GM19193 (cell line): ENCODE results near the gene ATIC.

Experiments used
- POLR2A ChIP-seq: IDR thresholded peaks from 4 replicates; pipeline ENCODE4 v1.6.1; 2011; ENCODE audit not compliant: insufficient read depth, insufficient read length; ENCODE audit errors: extremely low read depth

ATIC gene

GRCh38 chr2:215311625-215312396, at the start of gene ATIC:
Gene ATIC (plus strand): TSS chr2:215312059. CDS start chr2:215312143, 84 bp downstream.
- TF ChIP-seq POLR2A, result peak; percentile 93

DNA sequence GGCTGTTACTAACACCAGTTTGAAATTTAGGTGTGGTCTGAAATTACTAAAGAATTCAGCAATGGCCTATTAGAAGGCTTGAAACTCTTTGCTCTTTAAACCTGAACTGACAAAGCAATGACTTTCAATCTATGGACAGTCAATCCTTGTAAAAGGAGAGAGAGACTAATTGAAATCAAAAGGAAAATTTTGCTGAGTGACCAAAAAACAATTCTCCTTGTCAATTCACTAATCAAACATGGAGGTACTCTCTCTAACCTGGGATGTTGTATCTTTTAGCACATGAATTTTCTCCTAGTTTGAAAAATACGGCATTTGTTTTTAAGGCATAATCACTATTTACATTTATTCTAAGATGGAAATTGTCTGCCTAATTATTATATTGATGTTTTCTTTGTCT, 49.6 kb upstream of the ATIC start:
- no peak for TF ChIP-seq POLR2A

GRCh38 chr2:215262741-215263362, 49.0 kb upstream of the ATIC start:
- no peak for TF ChIP-seq POLR2A

GRCh38 chr2:215264374-215264773, 47.5 kb upstream of the ATIC start:
- no peak for TF ChIP-seq POLR2A

DNA sequence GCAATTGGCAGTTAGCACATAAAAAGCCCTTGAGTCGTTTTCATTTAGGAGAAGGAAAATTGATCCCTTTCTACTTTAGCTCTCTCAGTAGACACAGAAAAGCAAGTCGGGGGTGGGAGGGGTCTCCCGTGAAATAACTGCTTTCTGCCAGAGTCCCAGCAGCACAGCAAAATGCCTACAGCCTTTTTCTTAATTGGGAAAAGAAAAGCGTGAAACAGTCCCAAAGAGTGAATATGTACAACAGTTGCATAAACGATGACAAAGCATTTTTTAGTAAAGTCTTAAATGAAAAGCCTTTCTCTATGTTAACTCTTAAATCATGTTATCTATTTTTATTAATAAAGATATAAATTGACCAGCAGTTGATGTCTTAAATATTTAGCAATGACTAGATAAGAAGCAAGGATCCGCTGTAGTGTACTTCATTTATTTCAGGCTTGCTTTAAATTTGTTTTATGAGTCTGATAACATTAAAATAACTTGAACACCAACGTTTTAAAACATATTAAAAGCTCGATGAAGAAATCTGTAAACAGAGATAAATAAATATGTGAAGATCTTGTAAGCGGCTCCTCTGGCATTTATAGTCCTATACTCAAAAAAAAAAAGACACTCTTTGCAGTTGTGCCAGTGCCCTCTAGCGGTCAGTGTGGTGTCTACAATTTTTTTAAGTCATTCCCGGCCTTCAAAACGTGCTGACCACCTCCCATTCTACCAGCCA, 42.3 kb upstream of the ATIC start:
- no peak for TF ChIP-seq POLR2A

GRCh38 chr2:215270118-215270451, 41.8 kb upstream of the ATIC start:
- TF ChIP-seq POLR2A, result no peak

DNA sequence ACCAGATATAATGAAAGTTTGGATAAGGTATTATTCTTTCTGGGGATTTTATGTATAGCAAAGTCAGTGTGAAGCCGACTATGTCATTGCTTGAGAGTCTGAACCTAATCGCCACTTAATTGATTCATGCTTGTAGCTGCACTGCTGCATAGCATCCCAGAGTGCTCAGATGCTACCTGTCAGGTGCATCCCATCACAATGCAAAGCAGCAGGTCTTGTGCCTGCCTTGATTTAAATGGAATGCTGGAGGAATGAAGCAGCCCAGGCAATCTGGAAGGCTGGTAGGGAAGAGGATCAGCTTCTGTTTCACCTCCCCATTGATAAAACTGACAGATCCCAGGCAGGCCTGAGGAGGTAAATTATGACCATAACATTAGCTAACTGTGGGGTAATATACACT, 40.4 kb upstream of the ATIC start:
- no peak for TF ChIP-seq POLR2A

DNA sequence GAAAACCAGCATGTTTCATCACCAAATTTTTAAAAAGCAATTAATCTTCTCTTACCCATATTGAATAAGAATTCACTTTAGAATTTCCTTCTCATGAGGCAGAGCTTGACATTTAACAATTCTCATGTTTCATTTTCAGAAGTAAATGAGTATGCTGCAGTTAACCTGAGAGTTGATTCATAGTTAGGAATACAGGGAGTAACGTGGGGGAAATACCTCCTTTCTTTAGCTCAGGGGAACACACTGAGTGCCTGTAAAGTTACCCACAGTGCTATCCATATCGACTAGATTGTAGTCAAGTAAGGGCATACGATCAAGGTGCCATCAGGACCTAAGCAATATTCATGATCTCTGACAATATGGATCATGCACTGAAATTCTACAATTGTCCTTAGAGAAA, 38.9 kb upstream of the ATIC start:
- TF ChIP-seq POLR2A, result no peak

- no peak for TF ChIP-seq POLR2A
Observed at GRCh38 chr2:215274829-215275228, 37.0 kb upstream of the ATIC start.

- no peak for TF ChIP-seq POLR2A
Observed at GRCh38 chr2:215275824-215276223, 36.0 kb upstream of the ATIC start.

DNA sequence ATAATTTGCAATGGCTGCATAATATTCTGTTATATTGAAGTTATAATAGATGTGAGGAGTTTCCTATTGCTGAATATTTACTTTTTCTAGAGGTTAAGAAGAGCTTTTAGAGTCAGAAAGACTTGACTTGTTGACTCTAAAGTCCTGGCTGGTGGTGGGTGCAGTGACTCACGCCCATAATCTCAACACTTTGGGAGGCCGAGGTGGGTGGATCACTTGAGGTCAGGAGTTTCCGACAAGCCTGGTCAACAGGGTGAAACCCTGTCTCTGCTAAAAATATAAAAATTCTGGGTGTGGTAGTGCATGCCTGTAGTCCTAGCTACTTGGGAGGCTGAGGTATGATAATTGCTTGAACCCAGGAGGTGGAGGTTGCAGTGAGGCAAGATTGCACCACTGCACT, 33.9 kb upstream of the ATIC start:
- TF ChIP-seq POLR2A, result no peak

DNA sequence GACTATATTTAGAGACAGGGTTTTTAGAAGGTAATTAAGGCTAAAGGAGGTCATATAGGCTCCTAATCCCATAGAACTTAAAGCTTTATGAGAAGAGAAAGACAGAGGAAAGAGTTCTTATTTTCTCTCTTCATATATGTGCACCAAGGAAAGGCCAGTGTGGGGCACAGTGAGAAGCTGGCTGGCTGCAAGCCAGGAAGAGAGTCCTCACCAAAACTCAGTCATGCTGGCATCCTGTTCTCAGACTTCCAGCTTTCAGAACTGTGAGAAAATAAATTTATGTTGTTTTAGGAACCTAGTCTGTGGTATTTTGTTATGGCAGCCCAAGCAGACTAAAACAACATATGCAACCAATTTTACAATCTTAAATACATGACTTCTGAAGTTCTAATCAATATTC, 31.5 kb upstream of the ATIC start:
- TF ChIP-seq POLR2A, result no peak

- no peak for TF ChIP-seq POLR2A
Observed at GRCh38 chr2:215283221-215283620, 28.6 kb upstream of the ATIC start.

- no peak for TF ChIP-seq POLR2A
Observed at GRCh38 chr2:215286309-215286708, 25.6 kb upstream of the ATIC start.

GRCh38 chr2:215288112-215288815, 23.6 kb upstream of the ATIC start:
- no peak for TF ChIP-seq POLR2A
